ENCODE measurements around the gene SPATA6.
A peak's percentile ranks its signal among the peaks of the same experiment; 100 is the strongest.
"Not testable (repeated sequence)": the region's sequence is repeated elsewhere in the genome, so short reads cannot be mapped to it uniquely, and the experiment has no call there.

The SPATA6 gene

DNA sequence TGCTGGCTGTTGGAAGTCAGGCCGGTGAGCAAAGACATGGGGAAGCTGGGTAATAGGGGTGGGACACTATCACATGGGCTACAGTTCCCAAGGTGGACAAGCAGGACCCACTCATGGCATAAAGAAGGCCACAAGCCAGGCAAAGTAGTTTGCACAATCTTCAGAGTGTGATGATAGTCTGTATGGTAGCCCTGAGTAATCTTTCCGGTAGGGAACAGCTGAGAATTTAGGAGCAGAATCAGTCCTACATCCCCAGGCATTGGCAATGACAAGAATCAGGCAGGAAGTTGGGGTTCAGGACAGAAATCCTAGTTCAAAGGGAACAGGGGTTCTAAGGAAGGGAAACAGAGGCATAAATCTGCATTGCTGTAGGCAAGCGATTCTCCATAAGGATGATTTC lies 23.9 kb upstream of the SPATA6 start:
- TF ChIP-seq, protein P1, sequence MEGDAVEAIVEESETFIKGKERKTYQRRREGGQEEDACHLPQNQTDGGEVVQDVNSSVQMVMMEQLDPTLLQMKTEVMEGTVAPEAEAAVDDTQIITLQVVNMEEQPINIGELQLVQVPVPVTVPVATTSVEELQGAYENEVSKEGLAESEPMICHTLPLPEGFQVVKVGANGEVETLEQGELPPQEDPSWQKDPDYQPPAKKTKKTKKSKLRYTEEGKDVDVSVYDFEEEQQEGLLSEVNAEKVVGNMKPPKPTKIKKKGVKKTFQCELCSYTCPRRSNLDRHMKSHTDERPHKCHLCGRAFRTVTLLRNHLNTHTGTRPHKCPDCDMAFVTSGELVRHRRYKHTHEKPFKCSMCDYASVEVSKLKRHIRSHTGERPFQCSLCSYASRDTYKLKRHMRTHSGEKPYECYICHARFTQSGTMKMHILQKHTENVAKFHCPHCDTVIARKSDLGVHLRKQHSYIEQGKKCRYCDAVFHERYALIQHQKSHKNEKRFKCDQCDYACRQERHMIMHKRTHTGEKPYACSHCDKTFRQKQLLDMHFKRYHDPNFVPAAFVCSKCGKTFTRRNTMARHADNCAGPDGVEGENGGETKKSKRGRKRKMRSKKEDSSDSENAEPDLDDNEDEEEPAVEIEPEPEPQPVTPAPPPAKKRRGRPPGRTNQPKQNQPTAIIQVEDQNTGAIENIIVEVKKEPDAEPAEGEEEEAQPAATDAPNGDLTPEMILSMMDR (IDR thresholded peaks at IDR 0.05; ENCODE audit: control insufficient read depth, extremely low read depth, insufficient read depth) = no peak
- no peak overlapping the region for H3K4me3 ChIP-seq (ENCODE audit: low read depth, low read length)
- DNase-seq (ENCODE audit: low read depth) = no peak

DNA sequence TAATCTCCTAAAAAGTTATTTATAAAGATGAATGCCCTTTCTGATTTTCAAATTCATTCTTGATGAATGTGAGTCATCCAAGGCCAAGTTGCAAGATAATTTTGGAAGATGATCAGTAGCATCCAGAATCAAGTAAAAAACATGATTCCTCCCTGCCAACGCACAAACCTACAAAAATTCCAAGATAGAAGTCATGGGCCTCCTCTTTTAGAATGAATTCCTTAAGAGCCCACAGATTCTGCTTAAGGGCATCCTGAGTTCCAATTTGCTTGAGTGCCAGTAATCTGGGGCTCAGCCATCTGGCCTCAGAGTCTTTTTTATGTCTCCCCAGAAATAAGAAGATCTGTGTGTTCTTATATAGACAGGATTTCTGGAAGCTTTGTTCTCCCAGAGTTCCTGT lies 23.2 kb upstream of the SPATA6 start:
- no peak overlapping the region for H3K4me3 ChIP-seq (ENCODE audit: low read depth, low read length)
- no peak for DNase-seq (ENCODE audit: low read depth)
- TF ChIP-seq, protein P1 (IDR thresholded peaks at IDR 0.05; ENCODE audit: control insufficient read depth, extremely low read depth, insufficient read depth) = no peak

DNA sequence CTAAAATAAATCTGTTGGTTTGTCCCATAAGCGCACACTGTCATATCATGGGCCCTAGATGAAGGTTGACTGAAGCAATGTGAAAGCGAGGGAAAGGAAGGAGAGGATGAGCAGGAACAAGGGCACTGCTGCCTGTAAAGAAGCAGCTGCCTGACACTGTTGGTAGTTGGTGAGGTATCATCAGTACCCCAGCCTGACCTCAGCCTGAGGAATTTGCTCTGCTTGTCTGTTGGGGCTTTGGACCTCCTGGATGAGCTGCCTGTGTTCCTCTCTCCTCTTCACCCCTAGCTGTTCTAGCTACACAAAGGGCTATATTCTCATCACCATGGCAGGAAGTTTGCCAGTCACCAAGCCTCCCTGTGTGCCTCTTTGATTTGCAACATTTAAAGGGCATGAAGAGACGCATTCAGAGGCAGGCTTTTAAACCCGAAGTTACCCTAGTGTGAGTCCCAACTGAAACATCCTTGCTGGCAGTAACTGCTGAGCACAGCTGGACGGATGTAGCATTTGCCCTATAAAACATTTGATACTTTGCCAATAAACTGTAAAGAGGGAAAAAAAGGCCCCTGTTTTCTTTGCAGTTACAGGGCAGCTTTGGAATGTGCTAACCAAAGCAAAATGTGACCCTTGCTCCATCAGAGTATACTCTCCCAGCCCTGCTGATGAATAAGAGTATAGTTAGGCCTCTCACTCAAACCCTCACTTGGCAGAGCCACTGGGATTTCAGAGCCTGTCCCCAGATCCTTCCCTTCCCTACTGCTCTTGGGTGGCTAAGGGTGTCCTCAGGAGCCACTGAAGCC lies 22.2 kb upstream of the SPATA6 start:
- DNase-seq (ENCODE audit: low read depth) = peak; percentile 31
- TF ChIP-seq, protein P1 (IDR thresholded peaks at IDR 0.05; ENCODE audit: control insufficient read depth, extremely low read depth, insufficient read depth) = no peak
- no peak overlapping the region for H3K4me3 ChIP-seq (ENCODE audit: low read depth, low read length)

DNA sequence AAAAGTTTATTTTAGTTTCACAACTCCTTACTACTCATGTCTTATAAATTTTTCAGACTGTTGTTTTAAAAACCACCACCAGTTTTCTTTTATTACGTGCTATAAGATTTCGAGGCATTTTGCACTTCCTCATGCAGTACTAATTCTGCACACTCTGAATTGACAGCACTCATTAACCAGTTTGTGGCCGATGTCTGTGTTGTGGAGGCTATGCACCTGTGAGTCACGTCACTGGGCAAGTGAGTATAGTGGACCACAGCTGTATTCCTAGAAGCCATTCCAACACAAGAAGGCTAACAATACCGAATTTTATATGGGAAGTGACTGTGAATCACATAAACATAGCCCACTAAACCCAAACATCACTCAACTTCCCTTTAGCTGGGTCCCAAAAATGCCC lies 21.0 kb upstream of the SPATA6 start:
- no peak overlapping the region for H3K4me3 ChIP-seq (ENCODE audit: low read depth, low read length)
- TF ChIP-seq, protein P1 (IDR thresholded peaks at IDR 0.05; ENCODE audit: control insufficient read depth, extremely low read depth, insufficient read depth) = no peak
- DNase-seq (ENCODE audit: low read depth) = no peak

DNA sequence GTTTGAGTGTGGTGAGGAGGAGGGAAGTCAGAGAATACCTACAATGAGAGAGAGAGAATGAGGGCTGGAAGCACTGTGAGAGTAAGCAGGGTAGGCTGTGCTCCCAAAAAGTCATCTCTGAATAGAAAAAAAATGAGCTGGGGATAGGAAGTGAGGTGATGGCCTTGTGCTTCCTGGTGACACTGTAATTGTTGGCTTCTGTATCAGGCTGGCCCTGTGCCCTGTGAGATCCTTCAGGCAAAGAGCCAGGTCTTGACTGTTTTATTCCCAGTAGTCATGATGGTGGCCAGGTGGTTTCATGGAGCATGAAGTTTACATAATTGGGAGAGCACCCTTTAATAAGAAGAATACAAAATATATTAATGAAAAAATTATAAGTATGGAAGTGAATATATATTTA lies 20.4 kb upstream of the SPATA6 start:
- H3K4me3 ChIP-seq (ENCODE audit: low read depth, low read length) = no peak overlapping the region
- TF ChIP-seq, protein P1 (IDR thresholded peaks at IDR 0.05; ENCODE audit: control insufficient read depth, extremely low read depth, insufficient read depth) = no peak
- DNase-seq (ENCODE audit: low read depth) = peak; percentile 61

DNA sequence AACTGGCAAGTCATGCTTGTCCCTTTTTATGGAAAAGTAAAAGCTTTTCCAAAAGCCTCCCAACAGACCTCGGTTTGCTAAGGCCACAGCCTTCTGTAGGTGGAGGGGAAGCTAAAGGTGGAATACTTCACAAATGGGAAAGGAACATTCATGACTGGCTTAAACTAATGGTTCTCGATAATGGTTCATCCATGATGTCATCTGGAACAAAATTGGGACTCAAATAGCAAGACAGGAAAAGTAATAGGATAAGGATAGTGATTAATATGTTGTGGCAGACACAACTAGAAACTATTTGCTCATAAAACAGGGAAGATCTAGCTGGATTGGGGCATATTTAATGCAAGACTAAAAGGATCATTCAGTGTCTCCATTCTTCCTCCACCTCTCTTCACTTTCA lies 16.7 kb upstream of the SPATA6 start:
- H3K4me3 ChIP-seq (ENCODE audit: low read depth, low read length) = no peak overlapping the region
- TF ChIP-seq, protein P1 (IDR thresholded peaks at IDR 0.05; ENCODE audit: control insufficient read depth, extremely low read depth, insufficient read depth) = no peak
- no peak for DNase-seq (ENCODE audit: low read depth)

DNA sequence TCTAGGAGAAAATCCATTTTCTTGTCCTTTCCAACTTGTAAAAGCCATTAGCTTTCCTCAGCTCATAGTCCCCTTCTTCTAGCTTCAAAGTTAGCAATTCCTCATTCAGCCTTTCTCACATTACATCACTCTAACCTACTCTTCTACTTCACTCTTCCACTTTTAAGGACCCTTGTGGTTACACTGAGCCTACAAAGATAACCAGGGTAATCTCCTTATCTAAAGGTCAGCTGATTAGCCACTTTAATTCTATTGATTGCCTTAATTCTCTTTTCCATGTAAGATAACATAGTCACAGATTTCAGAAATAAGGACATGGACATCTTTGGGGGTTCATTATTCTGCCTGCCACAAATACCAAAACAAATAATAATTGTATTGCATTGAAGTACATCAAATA lies 8.5 kb upstream of the SPATA6 start:
- no peak for DNase-seq (ENCODE audit: low read depth)
- no peak overlapping the region for H3K4me3 ChIP-seq (ENCODE audit: low read depth, low read length)
- TF ChIP-seq, protein P1 (IDR thresholded peaks at IDR 0.05; ENCODE audit: control insufficient read depth, extremely low read depth, insufficient read depth) = no peak

DNA sequence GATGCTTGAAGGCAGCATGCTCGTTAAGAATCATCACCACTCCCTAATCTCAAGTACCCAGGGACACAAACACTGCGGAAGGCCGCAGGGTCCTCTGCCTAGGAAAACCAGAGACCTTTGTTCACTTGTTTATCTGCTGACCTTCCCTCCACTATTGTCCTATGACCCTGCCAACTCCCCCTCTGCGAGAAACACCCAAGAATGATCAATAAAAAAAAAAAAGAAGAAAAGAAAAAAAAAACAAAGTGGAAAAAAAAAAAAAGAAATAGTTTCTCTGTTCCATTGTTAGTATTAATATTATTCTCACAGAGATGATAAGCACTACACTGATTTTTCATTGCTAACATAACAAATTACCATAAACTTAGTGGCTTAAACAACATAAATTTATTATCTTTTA lies 8.0 kb upstream of the SPATA6 start:
- not testable (repeated sequence) for H3K4me3 ChIP-seq (ENCODE audit: low read depth, low read length); DNase-seq (ENCODE audit: low read depth)
